ENCODE results near the gene BORA.
A peak's percentile ranks its signal among the peaks of the same experiment; 100 is the strongest.
"Not testable (repeated sequence)": the region's sequence is repeated elsewhere in the genome, so short reads cannot be mapped to it uniquely, and the experiment has no call there.

The BORA gene

DNA sequence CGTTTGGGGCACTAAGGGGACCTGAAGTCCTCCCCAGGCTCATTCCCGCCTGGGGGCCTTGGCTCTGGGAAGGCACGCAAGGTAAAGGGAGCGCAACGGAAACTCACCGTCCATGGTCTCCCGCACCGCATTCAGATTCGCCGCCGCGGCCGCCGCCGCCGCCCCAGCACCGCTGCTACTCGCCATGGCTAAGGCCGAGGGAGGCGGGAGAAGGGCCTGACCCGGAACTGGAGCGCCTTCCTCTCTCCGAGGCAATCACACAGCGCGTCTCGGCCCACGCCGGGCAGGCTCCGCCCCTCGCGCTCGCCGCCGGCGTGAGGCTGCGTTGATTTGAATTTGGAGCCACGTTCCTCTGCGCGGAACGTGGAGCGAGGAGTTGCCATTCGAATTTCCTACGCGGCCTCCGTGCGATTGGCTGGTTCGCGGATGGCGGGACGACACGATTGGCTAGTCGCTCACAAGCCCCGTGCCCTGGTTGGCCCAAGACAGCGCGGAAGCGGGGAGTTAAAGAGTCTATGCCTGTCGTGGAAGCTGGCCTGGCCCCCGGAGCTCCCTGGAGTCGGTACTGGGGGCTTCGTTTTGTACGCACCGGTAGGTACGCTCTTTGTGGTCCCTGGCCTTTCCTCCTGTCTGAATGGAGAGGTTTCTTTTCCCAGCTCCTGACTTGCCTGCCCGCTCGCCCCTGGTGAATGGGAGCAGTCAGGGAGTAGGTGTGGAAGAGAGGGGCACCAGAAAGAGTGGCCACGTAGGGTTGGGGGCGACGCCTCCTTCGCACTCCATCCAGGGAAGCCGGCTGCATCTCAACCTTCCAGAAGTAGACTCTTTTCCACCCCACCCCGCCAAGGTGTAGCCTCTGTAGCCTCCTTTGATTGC lies at the start of gene BORA, which contains the start of gene MZT1:
TSS of gene BORA (plus strand) at position 507 of the 873 bp plus-strand sequence. CDS start 1,018 bp downstream, outside the sequence.
TSS of gene MZT1 (minus strand) at position 213 of the 873 bp plus-strand sequence. CDS start at position 186, 27 bp downstream.
- peak; percentile 94 for DNase-seq (ENCODE audit: low spot score)

DNA sequence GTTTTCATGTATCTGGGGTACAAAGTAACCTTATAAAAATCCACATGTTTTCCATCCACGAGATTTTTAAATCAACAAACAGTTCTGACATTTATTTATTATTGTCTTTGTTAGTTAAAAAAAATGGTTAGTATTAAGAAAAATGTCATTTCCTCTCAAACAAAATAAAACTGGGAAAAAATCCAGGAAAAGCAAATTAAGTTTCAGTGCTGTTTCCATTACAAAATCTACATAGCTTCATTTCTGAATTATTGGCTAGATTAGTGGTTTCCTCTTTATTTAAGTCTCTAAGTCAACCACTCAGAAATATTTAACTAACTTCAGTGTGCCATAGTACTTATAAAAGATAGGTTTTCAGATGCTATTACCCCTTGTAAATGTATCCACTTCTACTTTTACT lies 49.4 kb upstream of the BORA start:
- DNase-seq (ENCODE audit: low spot score) = no peak

DNA sequence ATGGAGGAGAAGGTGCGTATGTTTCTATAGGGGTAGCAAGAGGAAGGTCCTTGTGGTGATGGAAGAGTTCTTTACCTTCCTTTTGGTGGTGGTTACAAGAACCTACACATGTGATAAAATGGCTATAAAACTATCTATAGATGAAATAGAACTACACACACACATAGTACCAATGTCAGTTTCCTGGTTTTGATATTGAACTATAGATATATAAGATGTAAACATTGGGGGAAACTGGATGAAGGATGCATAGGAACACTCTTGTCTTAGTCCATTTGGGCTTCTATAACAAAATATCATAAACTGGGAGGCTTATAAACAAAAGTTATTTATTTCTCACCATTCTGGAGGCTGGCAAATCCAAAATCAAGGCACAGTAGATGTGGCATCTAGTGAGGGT lies 47.4 kb upstream of the BORA start:
- DNase-seq (ENCODE audit: low spot score) = no peak

DNA sequence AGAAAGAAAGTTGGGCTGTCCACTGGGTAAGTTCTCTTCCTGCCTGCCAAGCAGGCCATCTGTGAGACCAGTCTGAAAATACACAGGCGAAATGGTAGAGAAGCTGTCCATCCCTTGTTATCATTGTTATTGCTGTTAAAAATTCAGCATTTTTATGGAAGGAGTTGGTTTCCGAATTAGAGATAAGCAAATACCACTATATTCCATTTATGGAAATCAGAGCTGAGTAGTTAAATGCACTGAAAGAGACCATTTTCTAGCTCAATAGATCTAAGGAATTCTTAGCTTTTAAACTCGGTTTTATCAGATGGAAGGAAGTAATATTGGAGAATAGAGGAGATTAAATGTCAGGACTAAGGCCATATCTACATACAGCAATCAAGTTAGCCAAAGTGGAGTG lies 41.0 kb upstream of the BORA start:
- no peak for DNase-seq (ENCODE audit: low spot score)

DNA sequence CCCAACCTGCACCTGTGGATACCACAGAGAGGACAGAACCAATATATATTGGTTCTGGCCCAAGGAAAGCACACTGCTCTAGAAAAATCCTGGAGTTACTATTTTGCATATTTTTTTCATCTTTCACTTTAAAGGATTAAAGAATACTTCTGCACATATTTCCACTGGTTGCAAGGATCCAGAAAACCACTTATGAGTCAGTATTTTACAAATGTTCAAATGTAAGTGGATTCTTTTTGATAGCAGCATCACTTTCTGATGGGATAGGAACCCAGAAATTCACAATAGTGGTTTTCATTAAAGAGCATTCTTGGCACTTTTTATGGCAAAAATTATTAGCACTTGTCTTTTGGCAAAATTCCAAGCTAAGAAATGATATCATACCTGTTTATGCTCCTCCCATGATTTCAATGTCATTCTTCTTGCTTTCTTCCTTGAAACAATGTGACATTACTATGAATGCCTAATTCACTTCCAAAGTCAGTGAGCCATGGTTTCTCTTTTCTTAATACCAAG lies 38.5 kb upstream of the BORA start:
- no peak for DNase-seq (ENCODE audit: low spot score)

DNA sequence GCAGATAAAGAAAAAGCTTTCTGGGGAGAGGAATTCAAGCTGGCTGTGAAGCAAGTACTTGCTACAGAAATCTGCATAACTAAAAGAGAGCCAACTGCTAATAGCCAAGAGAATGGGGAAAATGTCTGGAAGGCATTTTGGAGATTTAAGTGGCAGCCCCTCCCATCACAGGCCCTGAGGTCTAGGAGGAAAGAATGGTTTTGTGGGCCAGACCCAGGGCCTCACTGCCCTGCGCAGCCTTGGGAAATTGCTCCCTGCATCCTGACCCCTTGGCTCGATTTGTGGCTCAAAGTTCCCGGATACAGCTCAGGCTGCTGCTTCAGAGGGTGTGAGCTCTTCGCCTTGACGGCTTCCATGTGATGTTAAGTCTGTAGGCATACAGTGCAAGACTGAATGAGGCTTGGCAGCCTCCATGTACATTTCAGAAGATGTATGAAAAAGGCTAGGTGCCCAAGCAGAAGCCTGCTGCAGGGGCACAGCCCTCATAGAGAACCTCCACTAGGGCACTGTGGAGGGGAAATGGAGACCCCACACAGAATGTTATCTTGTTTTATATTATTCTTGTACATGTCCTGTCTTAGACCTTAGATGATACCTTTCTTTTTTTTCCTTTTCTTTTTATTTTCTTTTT lies 34.7 kb upstream of the BORA start:
- DNase-seq (ENCODE audit: low spot score) = no peak

DNA sequence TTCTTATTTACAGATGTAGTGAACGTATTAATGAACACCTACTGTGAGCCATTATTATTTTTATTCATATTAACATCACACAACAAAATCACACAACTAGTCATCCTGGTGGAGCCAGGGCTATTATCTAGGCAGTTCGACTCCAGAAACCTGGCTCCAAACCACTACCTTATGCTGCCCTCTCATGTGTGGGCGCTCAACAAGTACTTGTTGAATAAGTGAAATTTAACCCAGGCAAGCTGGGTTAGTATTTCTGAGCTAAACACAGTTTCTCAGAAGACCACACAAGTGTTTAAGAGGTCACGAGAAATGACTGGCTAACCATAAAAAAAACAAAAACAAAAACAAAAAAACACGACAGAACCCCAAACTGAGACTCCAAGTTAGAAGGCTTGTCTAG lies 33.9 kb upstream of the BORA start:
- no peak for DNase-seq (ENCODE audit: low spot score)

DNA sequence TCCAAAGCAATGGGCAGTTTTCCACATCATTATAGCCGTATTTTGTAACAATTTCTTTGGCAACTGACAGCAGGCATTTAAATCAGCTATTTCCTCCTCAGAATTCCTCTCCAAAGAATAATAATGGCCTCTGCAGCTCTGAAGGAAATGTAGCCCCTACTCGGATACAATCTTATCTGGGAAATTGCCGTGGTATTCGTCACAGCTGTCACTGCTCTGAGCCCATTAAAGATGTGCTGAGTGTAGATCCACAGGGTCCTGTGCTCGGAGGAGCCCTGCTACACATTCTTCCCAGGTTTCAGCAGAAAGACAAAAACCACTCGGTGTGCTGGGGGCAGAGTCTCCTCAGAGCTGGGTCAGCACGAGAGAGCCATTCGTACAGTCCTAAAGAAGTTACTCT lies 33.4 kb upstream of the BORA start:
- no peak for DNase-seq (ENCODE audit: low spot score)

DNA sequence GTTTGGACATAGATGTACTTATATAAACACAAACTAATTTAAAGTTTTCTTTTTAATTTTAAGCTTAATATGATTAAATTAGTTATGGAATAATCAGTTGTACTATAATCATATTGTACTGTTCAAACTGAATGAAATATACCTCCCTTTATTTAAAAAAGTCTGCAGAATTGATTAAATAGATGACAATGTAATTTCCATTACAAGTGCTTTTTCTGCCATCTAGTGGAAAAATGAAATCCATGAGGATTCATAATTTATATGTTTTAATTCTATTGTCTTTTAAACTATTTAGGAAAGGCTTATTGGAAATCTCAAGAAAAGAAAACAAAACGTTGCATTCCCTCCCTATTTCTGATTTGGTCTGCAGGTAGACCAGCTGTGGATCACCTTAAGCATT lies 31.1 kb upstream of the BORA start:
- no peak for DNase-seq (ENCODE audit: low spot score)

DNA sequence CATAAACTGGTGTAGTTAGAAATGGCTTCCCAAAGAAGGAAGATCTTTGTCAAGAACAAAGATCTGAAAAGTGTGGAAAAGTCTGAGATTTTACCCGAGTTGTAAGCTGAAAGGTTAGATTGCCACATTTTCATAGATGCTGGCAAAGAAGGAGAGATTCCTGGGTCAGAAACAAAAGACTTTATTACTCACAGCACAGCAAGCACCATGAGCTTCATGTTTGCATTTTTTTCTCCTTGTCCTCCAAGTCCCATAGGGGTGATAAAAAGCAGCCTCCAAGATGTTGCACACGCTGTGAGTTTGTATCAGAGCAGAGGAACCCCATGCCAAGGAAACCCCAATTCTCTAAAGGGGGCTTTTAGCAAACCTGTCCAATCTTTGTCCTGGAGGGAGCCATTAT lies 29.6 kb upstream of the BORA start:
- DNase-seq (ENCODE audit: low spot score) = no peak

DNA sequence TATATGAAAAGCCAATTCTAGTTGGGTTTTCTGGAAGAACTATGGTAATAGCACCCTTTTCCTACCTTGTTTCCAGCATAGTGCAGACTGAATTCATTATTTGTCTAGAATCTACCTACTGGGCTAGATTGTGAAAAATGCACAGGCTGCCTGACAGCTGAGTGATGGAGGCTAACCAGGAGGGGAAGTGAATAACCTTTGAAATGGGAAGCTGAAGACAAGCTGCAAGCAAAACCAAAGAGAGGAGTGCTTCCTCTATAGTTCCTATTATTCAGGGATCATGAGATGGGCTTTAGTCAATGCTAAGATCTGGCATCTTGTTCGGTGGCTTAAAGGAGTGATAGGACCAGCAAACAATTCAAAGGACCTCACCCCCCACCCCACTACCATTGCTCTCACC lies 27.2 kb upstream of the BORA start:
- DNase-seq (ENCODE audit: low spot score) = no peak

DNA sequence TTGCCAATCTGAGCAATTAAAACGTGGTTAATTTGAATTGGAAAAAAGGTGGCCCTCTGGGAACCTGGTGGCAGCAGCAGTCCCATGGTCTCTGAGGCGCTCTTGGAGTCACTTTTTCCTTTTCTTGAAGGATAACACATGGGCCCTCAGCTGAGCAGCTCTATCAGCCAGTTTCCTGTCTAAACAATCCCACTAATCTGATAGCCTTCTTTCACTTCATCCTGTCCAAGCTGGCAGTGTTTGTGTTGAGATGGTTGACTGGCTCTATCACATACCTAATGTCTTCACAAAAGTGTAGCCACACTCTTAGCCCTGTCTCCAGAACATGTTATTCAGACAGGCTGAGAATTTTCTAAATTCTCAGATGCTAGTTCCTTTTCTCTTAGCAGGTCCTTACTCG lies 10.9 kb upstream of the BORA start:
- no peak for DNase-seq (ENCODE audit: low spot score)

DNA sequence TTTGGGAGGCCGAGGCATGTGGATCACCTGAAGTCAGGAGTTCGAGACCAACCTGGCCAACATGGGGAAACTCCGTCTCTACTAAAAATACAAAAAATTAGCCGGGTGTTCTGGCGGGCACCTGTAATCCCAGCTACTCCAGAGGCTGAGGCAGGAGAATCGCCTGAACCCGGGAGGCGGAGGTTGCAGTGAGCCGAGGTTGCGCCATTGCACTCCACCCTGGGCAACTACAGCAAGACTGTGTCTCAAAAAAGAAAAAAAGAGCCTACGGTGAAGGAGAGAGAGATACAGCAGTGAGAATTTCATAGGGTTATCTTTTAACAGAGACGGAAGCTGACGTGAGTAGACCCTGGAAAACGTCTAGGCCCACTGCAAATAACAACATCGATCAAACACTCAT lies 1.5 kb upstream of the BORA start:
- not testable (repeated sequence) for DNase-seq (ENCODE audit: low spot score)

DNA sequence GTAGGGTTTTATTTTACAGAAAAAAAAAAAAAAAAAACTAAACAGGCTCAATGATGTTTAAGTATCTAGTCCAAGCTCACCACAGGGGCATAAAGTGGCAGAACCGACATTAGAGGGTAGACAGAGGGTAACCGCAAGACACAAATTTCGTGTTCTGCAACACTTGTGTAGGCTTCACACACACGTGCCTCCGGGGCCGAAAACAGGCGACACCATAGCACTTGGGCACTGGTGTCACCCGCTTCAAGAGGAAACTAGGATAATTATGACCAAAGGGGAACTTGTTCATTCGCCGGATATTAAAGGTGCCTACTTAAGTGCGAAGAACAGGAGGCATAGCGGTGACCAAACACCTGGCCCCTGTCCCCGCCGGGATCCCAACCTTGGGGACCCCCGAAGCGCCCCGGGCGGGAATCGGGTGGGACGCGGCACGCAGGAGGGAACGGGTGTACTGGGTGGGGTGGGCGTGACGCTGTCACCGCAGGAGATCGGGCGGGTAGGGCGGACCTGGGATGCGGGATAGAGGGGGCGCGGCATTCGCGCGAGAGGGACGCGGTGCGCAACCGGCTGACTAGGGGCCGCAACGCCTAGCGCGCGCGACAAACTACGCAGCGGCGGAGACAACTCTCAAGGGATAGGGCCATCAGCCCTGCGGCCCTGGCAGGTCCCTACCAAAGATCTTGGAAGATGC lies 852 bp upstream of the BORA start:
- peak; percentile 71 for DNase-seq (ENCODE audit: low spot score)

DNA sequence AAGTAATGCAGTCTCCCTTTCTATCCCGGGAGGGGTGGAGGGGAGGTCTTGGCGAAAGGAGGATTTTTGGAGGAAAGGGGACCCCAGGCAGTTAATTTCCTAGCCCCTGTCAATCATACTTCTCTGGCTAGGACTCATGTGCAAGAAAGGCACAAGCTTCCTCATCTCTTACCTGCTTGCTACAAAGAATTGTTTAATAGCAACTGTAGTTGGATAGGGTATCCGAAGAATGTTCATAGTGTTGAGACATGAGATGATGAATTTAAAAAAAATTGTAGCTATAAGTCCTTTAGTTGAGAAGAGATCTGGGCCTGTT lies 525 bp downstream of the BORA start:
- DNase-seq (ENCODE audit: low spot score) = peak; percentile 9

DNA sequence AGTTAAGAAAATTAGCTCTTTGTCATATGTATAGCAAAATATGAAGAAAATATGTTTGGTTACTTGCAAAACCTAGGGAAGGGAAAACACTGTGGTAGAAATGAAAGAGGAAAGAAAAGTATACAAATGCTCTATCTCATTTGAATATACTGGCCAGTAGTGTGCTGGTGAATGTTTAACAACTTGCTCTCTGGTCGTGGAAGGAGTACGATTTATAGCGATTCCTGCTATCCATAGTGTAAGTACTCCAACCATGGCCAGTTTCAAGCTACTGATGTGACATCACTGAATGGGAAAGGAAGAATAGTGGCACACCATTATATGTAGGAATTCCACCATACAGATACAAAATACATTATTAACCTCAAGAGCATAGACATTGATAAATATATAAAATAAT lies 9.3 kb downstream of the BORA start:
- DNase-seq (ENCODE audit: low spot score) = no peak

DNA sequence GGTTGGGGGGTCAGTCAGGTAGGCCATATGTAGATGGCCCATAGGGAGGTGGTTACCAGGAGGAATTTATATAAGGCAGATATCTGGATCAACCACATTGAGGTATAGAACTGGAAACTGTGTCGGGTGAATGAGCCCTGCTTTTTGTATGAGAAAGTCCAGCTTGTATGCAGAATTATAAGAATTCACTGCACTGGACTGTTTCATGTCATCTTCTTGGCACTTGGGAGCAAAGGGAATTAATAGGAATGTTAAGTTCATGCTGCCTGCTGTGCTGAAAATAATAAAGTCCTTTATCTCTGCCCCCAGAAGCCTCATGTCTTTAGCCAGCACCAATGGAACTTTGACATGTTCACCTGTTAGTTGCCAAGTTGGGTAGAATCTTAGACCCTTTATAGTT lies 12.3 kb downstream of the BORA start:
- no peak for DNase-seq (ENCODE audit: low spot score)

DNA sequence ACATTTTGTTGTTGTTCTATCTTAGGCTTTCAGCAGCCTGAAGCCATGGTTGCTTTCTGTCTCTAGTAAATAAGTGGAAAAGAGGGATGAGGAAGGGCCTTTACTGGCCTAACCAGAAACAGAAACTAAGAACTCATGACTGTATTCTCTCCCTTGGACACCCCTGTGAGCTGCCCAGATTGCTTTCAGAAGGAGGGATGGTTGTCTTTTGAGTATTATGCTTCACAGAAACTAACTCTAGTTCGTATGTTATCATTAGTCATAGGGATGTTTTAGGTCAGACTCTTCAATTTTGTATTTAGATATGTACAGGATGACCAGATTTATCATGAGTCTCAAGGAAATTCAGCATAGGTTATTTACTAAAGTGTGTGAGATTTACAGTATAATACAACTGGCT lies 17.5 kb downstream of the BORA start:
- DNase-seq (ENCODE audit: low spot score) = no peak

DNA sequence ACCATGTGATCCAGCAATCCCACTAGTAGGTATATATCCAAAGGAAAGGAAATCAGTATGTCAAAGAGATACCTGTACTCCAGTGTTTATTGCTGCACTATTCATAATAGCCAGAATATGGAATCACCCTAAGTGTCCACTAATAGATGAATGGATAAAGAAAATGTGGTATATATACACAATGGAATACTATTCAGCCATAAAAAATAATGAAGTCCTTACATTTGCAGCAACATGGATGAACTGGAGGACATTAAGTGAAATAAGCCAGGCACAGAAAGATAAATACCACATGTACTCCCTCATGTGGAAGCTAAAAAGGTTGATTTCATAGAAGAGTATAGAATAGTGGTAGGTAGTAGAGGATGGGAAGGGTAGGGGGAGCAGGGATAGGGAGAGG lies 23.5 kb downstream of the BORA start:
- no peak for DNase-seq (ENCODE audit: low spot score)

DNA sequence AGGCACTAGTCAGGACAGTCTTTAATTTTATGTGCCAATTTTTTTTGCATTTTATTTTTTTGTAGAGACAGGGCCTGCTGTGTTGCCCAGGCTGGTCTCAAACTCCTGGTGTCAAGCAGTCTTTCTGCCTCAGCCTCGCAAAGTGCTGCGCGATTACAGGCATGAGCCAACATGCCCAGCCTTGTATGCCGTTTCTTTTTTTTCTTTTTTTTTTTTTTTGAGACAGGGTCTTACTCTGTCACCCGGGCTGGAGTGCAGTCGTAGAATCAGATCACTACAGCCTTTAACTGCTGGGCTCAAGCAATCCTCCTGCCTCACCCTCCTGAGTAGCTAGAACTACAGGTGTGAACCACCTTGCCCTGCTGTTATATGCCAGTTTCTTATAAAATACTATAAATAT lies 26.4 kb downstream of the BORA start:
- DNase-seq (ENCODE audit: low spot score) = no peak

DNA sequence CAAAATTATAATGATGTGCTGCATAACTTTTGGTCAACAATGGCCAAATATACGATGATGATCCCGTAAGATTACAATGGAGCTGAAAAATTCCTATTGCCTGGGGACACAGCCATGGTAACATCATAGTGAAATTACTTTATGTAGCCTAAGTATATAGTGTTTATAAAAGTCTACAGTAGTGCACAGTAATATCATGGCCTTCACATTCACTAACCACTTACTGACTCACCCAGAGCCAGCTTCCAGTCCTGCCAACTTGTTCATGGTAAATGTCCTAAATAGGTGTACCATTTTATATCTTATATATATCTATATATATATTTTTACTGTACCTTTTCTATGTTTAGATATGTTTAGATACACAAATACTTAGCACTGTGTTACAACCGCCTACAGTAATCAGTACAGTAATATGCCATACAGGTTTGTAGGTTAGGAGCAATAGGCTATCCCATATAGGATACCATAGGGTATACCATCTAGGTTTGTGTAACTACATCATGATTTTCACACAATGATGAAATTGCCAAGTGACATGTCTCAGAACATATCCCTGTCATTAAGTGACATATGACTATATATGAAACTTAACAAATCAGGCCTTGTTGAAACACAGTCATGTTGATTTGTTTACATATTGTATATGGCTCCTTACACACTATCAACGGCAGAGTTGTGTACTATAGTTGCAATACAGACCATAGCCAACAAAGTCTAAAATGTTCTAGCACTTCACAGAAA lies 30.2 kb downstream of the BORA start:
- no peak for DNase-seq (ENCODE audit: low spot score)

DNA sequence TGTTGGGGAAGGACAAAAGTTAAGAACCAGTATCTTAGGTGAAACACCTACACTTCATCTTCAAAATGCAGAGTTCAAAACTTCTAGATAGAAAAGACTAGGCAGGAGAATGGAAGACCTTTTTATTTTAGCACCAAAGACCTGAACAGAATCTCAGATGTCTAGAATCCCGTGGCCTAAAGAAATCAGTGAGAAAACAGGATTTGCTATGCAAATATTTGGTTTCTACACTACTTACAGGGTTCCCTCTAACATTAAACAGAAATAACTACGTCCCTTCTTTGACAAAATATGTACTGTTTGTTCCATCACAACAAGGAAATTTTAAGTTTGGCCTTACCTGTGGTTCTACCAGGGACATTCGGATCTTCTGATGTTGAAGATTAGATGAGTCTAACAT lies 32.5 kb downstream of the BORA start:
- no peak for DNase-seq (ENCODE audit: low spot score)

All from hematopoietic multipotent progenitor cell treated with erythropoietin and hydrocortisone succinate and interleukin-3 and kit ligand, for 15 days (in vitro differentiated cells).